H1 (cell line): ENCODE results near the gene NARS2. TPM values are rescaled to one million over a fixed set of nuclear protein-coding genes. Genes with fewer than 3 reads are reported as not detected.

ENCODE experiments used
- CTCF ChIA-PET: fragments of 300-600 bp; sonication (Branson Sonifier 250); formaldehyde crosslinking; loops from one replicate; lab custom pipeline; 2021; ENCODE audit not compliant: partially characterized antibody; lab: Charles Lee
- POLR2A ChIA-PET: fragments of 300-600 bp; sonication (Branson Sonifier 250); formaldehyde crosslinking; loops from one replicate; lab custom pipeline; 2021; ENCODE audit warnings: inconsistent platforms; ENCODE audit not compliant: partially characterized antibody; lab: Charles Lee
- DNase-seq, 2 experiments: peaks; one replicate each; pipeline versions ENCODE4 v3.0.0 to v3.0.0-alpha.2; 2010 to 2022; ENCODE audit warnings: low spot score in 2 of 2, low read depth in 1 of 2, mixed read lengths in 1 of 2
- FAIRE-seq: peaks from 2 replicates; lab custom pipeline; 2011; peaks lifted over from hg19 to GRCh38; lab: Jason Lieb, UNC
- H2AFZ ChIP-seq: 2 replicates; pipeline ENCODE4 v1.8.1; 2012; ENCODE audit warnings: low read length, inconsistent platforms
- H2AK5ac ChIP-seq: 2 replicates; pipeline ENCODE4 v1.6.1; 2013; ENCODE audit warnings: low read depth, low read length
- H2BK120ac ChIP-seq: replicated peaks from 2 replicates; pipeline ENCODE3; 2013; ENCODE audit warnings: low read depth, low read length, inconsistent platforms
- H2BK12ac ChIP-seq: 2 replicates; pipeline ENCODE4 v1.6.1; 2013; ENCODE audit warnings: low read depth, low read length
- H2BK15ac ChIP-seq: 2 replicates; pipeline ENCODE4 v1.6.1; 2013; ENCODE audit warnings: low read length
- H2BK20ac ChIP-seq: 2 replicates; pipeline ENCODE4 v1.6.1; 2013; ENCODE audit warnings: low read length
- H2BK5ac ChIP-seq: 2 replicates; pipeline ENCODE4 v1.6.1; 2013; ENCODE audit warnings: low read depth, low read length
- H3K14ac ChIP-seq: 2 replicates; pipeline ENCODE4 v1.6.1; 2013; ENCODE audit warnings: inconsistent platforms; ENCODE audit not compliant: insufficient read length
- H3K18ac ChIP-seq: 2 replicates; pipeline ENCODE4 v1.6.1; 2013; ENCODE audit warnings: low read length; ENCODE audit errors: extremely low read depth
- H3K23ac ChIP-seq: 2 replicates; pipeline ENCODE4 v1.6.1; 2013; ENCODE audit warnings: inconsistent platforms; ENCODE audit not compliant: insufficient read length
- H3K23me2 ChIP-seq: 2 replicates; pipeline ENCODE4 v1.6.1; 2013; ENCODE audit warnings: low read depth, low read length
- H3K27ac ChIP-seq: 2 replicates; pipeline ENCODE4 v1.6.1; 2011; ENCODE audit warnings: low read depth, low read length, inconsistent platforms
- H3K27me3 ChIP-seq, 4 experiments: replicated peaks in 1 of 4; 1 replicate in 1 of 4; 2 replicates in 3 of 4; pipeline versions ENCODE4 v1.6.1 to v1.8.1; 2011 to 2013; ENCODE audit warnings: low read length in 3 of 4, mild to moderate bottlenecking in 3 of 4, inconsistent platforms in 2 of 4, mixed read lengths in 2 of 4, moderate library complexity in 1 of 4; ENCODE audit not compliant: control insufficient read depth in 3 of 4, insufficient read depth in 3 of 4; ENCODE audit errors: extremely low read depth in 1 of 4
- H3K36me3 ChIP-seq, 4 experiments: 2 replicates each; pipeline versions ENCODE4 v1.6.1 to v1.8.1; 2011 to 2013; ENCODE audit warnings: mild to moderate bottlenecking in 4 of 4, low read length in 3 of 4, moderate library complexity in 2 of 4, control low read depth in 1 of 4, inconsistent platforms in 1 of 4; ENCODE audit not compliant: insufficient read depth in 4 of 4, control insufficient read depth in 2 of 4
- H3K4ac ChIP-seq: replicated peaks from 2 replicates; pipeline ENCODE3; 2013; ENCODE audit warnings: low read length, low read depth, mixed read lengths, inconsistent platforms; ENCODE audit not compliant: insufficient read length
- H3K4me1 ChIP-seq, 4 experiments: replicated peaks in 1 of 4; 1 replicate in 1 of 4; 2 replicates in 3 of 4; pipeline versions ENCODE4 v1.6.1 to v1.8.1; 2011 to 2013; ENCODE audit warnings: low read length in 3 of 4, inconsistent platforms in 2 of 4, mixed read lengths in 1 of 4; ENCODE audit not compliant: insufficient read depth in 4 of 4, control insufficient read depth in 3 of 4
- H3K4me2 ChIP-seq, 2 experiments: 2 replicates each; pipeline versions ENCODE4 v1.6.1 to v1.8.1; 2011 to 2013; ENCODE audit warnings: low read depth in 2 of 2, low read length in 2 of 2, control low read depth in 1 of 2, inconsistent platforms in 1 of 2, mild to moderate bottlenecking in 1 of 2; ENCODE audit not compliant: insufficient read depth in 1 of 2
- H3K4me3 ChIP-seq, 4 experiments: fragments of 200-600, 300-600 bp in 1 of 4; sonication (generic), shearing (Covaris generic), sonication (Bioruptor Twin) in 1 of 4; 2 replicates each; pipeline versions ENCODE4 v1.5.1 to v1.8.1; 2011 to 2016; ENCODE audit warnings: low read length in 4 of 4, low read depth in 3 of 4, control low read depth in 2 of 4, inconsistent platforms in 2 of 4, mild to moderate bottlenecking in 2 of 4, mixed read lengths in 1 of 4, moderate library complexity in 1 of 4; ENCODE audit not compliant: insufficient read depth in 2 of 4; ENCODE audit errors: extremely low read depth in 1 of 4
- H3K56ac ChIP-seq: replicated peaks from 2 replicates; pipeline ENCODE3; 2013; ENCODE audit warnings: low read depth, mild to moderate bottlenecking, mixed read lengths, low read length, inconsistent platforms; ENCODE audit not compliant: insufficient read length
- H3K79me1 ChIP-seq: 2 replicates; pipeline ENCODE4 v1.6.1; 2013; ENCODE audit warnings: low read depth, low read length, control low read depth
- H3K79me2 ChIP-seq, 2 experiments: 2 replicates each; pipeline versions ENCODE4 v1.6.1 to v1.8.1; 2012 to 2013; ENCODE audit warnings: low read length in 2 of 2, mild to moderate bottlenecking in 2 of 2, inconsistent platforms in 1 of 2; ENCODE audit not compliant: insufficient read depth in 2 of 2, control insufficient read depth in 1 of 2
- H3K9ac ChIP-seq, 4 experiments: replicated peaks in 1 of 4; 1 replicate in 1 of 4; 2 replicates in 3 of 4; pipeline versions ENCODE4 v1.6.1 to v1.8.1; 2011 to 2013; ENCODE audit warnings: low read depth in 3 of 4, low read length in 3 of 4, control low read depth in 2 of 4, mild to moderate bottlenecking in 2 of 4, moderate library complexity in 2 of 4, inconsistent platforms in 1 of 4; ENCODE audit errors: extremely low read depth in 1 of 4
- H3K9me3 ChIP-seq, 2 experiments: 2 replicates each; pipeline versions ENCODE4 v1.6.1 to v1.8.1; 2012 to 2013; ENCODE audit warnings: mild to moderate bottlenecking in 2 of 2, moderate library complexity in 2 of 2, control low read depth in 1 of 2, inconsistent platforms in 1 of 2, low read depth in 1 of 2, low read length in 1 of 2, mixed read lengths in 1 of 2; ENCODE audit not compliant: insufficient read depth in 2 of 2
- H4K20me1 ChIP-seq, 2 experiments: replicated peaks in 1 of 2; 2 replicates each; pipeline versions ENCODE3 to v1.8.1; 2011 to 2013; ENCODE audit warnings: inconsistent platforms in 2 of 2, low read length in 2 of 2, mild to moderate bottlenecking in 1 of 2; ENCODE audit not compliant: insufficient read depth in 2 of 2, control insufficient read depth in 1 of 2
- H4K5ac ChIP-seq: 2 replicates; pipeline ENCODE4 v1.6.1; 2013; ENCODE audit warnings: low read length, low read depth, mixed read lengths, inconsistent platforms; ENCODE audit not compliant: insufficient read length
- H4K8ac ChIP-seq: 2 replicates; pipeline ENCODE4 v1.8.0; 2013; ENCODE audit warnings: mild to moderate bottlenecking, moderate library complexity, low read length, inconsistent platforms; ENCODE audit not compliant: insufficient read depth; ENCODE audit errors: extremely low read depth
- H4K91ac ChIP-seq: replicated peaks from 2 replicates; pipeline ENCODE3; 2013; ENCODE audit warnings: low read length, mixed read lengths, inconsistent platforms; ENCODE audit not compliant: insufficient read length
- EP300 ChIP-seq, 2 experiments: IDR thresholded peaks; 1 replicate in 1 of 2; 2 replicates in 1 of 2; pipeline ENCODE4 v1.6.1; 2011 to 2012; ENCODE audit warnings: low read depth in 2 of 2, low read length in 2 of 2, mild to moderate bottlenecking in 2 of 2, borderline replicate concordance in 1 of 2, inconsistent platforms in 1 of 2, moderate library complexity in 1 of 2
- EZH2 ChIP-seq: fragments of 200-600 bp; sonication (generic); IDR thresholded peaks from 2 replicates; pipeline ENCODE4 v1.7.1; 2012; ENCODE audit warnings: low read depth, mild to moderate bottlenecking, moderate library complexity, low read length, inconsistent platforms; ENCODE audit not compliant: severe bottlenecking
- FOSL1 ChIP-seq: IDR thresholded peaks from 2 replicates; pipeline ENCODE4 v1.6.1; 2011; ENCODE audit warnings: mild to moderate bottlenecking, low read depth, low read length, moderate library complexity; ENCODE audit not compliant: insufficient read depth
- GABPA ChIP-seq: IDR thresholded peaks from 2 replicates; pipeline ENCODE4 v1.6.1; 2011; ENCODE audit warnings: mild to moderate bottlenecking, low read length, moderate library complexity, borderline replicate concordance; ENCODE audit not compliant: insufficient read depth
- HDAC2 ChIP-seq, 2 experiments: fragments of 300-600 bp in 1 of 2; sonication (generic) in 1 of 2; IDR thresholded peaks; 2 replicates each; pipeline ENCODE4 v1.6.1; 2011 to 2012; ENCODE audit warnings: low read depth in 2 of 2, low read length in 2 of 2, mild to moderate bottlenecking in 2 of 2, moderate library complexity in 2 of 2, borderline replicate concordance in 1 of 2, inconsistent platforms in 1 of 2
- HDAC6 ChIP-seq: IDR thresholded peaks from one replicate; pipeline ENCODE4 v1.7.1; 2012; ENCODE audit warnings: low read depth, mild to moderate bottlenecking, inconsistent platforms, low read length, moderate library complexity
- KDM4A ChIP-seq: IDR thresholded peaks from one replicate; pipeline ENCODE4 v1.7.1; 2012; ENCODE audit warnings: low read depth, mild to moderate bottlenecking, moderate library complexity, low read length, inconsistent platforms; ENCODE audit not compliant: severe bottlenecking
- TBP ChIP-seq: IDR thresholded peaks from 2 replicates; pipeline ENCODE4 v1.6.1; 2011; ENCODE audit warnings: low read depth, low read length, improper control_type of control experiment
- WGBS, 2 experiments: shearing (Covaris generic) in 1 of 2; methylation state at CpG; one replicate each; pipeline versions ENCODE4 v1.1.6 to v1.1.7; 2013 to 2015; ENCODE audit warnings: low lambda C conversion rate in 2 of 2, mixed read lengths in 2 of 2, inconsistent platforms in 1 of 2, low coverage in 1 of 2, missing lambda C conversion rate in 1 of 2; ENCODE audit not compliant: insufficient replicate concordance in 2 of 2, insufficient coverage in 1 of 2, insufficient read length in 1 of 2; ENCODE audit errors: extremely low coverage in 1 of 2, missing lambda C conversion rate in 1 of 2; 5-methylcytosine and 5-hydroxymethylcytosine counted together
- polyA plus RNA-seq, 7 experiments: library from polyadenylated mRNA; depleted of rRNA in 3 of 7; stranded (reverse) in 5 of 7; unstranded in 2 of 7; fragments of >200 nt in 5 of 7; fragments of 200-250 nt in 2 of 7; gene quantifications; 1 replicate in 5 of 7; 2 replicates in 1 of 7; 4 replicates in 1 of 7; pipeline versions ENCODE4 v1.2.1 to v1.2.3, GENCODE V29; 2011 to 2013; ENCODE audit warnings: missing spikeins in 2 of 7, mixed read lengths in 2 of 7
- total RNA-seq: library from RNA; stranded (reverse); fragmentation: NEBNext Ultra II Directional; extraction: Animal tissue kit (Norgen Biotek cat#: 25700); gene quantifications from 2 replicates; pipeline ENCODE4 v1.2.1, GENCODE V29; 2021
- TF ChIP-seq, protein P1 (sequence below): IDR thresholded peaks from 2 replicates; pipeline ENCODE4 v1.6.1; 2012; ENCODE audit warnings: inconsistent platforms
- TF ChIP-seq, protein P2 (sequence below): IDR thresholded peaks from 2 replicates; pipeline ENCODE4 v1.6.1; 2012; ENCODE audit warnings: low read length, inconsistent platforms

Gene NARS2
- total and polyA plus RNA-seq, 2 of the 8 experiments (the other 6 are each of a cell fraction or from before 2014, with no cell fraction given), result 26.2 to 51.6 TPM

DNA sequence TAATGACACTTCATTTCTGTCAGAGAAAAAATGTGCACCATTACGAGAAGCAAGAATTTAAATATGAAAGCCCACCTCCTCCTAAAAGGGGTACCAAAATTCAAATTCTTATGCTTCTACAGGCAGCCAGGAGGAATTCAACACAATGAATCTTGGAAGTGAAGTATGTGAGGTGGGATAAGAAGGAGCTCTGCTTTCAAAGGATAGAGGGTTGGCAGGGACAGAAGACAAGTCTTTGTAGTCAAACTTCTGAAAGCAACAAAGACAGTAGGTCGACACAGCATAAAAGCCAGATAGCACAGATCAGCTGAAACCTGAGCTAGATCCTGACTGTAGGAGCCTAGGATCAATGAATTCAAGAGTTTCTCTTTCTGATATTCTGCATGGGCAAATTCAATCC lies 17.4 kb downstream of the NARS2 start:
- peaks cover 5% of the 10 kb centered on the region; the same call in 1 of the 2 replicates for H3K23me2 ChIP-seq
- peaks cover 0 to 33% of the 10 kb centered on the region in 2 experiments; a peak in 2 of 4 replicates for H3K79me2 ChIP-seq
- H4K91ac ChIP-seq, result no peak overlapping the region
- H2AFZ ChIP-seq, result no peak overlapping the region
- H3K27me3 ChIP-seq, result no peaks in the 10 kb centered on the region
- WGBS, 2 experiments, result 76% methylated on average over 2 of the region's 2 CpGs; no CpG with 5 or more reads in 1 of the 2 experiments
- H2BK15ac ChIP-seq, result no peak overlapping the region
- H3K27ac ChIP-seq, result no peak overlapping the region
- no peaks in the 10 kb centered on the region; a peak in 1 of 4 replicates for H3K9me3 ChIP-seq
- no peak for FAIRE-seq
- no peak for DNase-seq
- no peak overlapping the region for H4K8ac ChIP-seq
- no peak overlapping the region for H3K4me3 ChIP-seq
- no peak overlapping the region for H2AK5ac ChIP-seq
- peaks cover 0 to 30% (median 3%) of the 10 kb centered on the region in 4 experiments; a peak in 5 of 8 replicates for H3K36me3 ChIP-seq
- H3K4ac ChIP-seq, result no peak overlapping the region
- no peak overlapping the region for H3K18ac ChIP-seq
- no peak overlapping the region for H2BK120ac ChIP-seq
- H2BK20ac ChIP-seq, result no peak overlapping the region
- peaks cover 3 to 4% of the 10 kb centered on the region in 2 experiments for H4K20me1 ChIP-seq
- peak overlapping the region in 1 of 2 experiments; percentile 15; a peak in 1 of 4 replicates for H3K4me2 ChIP-seq
- H4K5ac ChIP-seq, result no peak overlapping the region
- H3K9ac ChIP-seq, result no peak overlapping the region
- H2BK5ac ChIP-seq, result no peak overlapping the region
- no peak overlapping the region for H3K56ac ChIP-seq
- H3K14ac ChIP-seq, result no peak overlapping the region
- H3K23ac ChIP-seq, result no peak overlapping the region
- ChIA-PET CTCF (interaction anchor here (1.2 kb wide), 2 partner anchors 13 to 158 kb away, joined by 3 read pairs; no protein-coding TSS in a partner anchor), POLR2A (no interaction called here)
- H3K79me1 ChIP-seq, result peaks cover 6% of the 10 kb centered on the region
- peaks cover 2 to 9% (median 5%) of the 10 kb centered on the region in 4 experiments; a peak in 5 of 7 replicates for H3K4me1 ChIP-seq
- no peak overlapping the region for H2BK12ac ChIP-seq
- no peak for TF ChIP-seq EZH2
- TF ChIP-seq HDAC2 (IDR thresholded peaks at IDR 0.05; ENCODE audit: borderline replicate concordance in 1 of 2, low read depth in 2 of 2, low read length in 2 of 2), result no peak
- no peak for TF ChIP-seq GABPA
- no peak for TF ChIP-seq HDAC6
- no peak for TF ChIP-seq KDM4A
- no peak for TF ChIP-seq TBP
- TF ChIP-seq, protein P1, sequence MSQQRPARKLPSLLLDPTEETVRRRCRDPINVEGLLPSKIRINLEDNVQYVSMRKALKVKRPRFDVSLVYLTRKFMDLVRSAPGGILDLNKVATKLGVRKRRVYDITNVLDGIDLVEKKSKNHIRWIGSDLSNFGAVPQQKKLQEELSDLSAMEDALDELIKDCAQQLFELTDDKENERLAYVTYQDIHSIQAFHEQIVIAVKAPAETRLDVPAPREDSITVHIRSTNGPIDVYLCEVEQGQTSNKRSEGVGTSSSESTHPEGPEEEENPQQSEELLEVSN, result no peak
- TF ChIP-seq EP300 (IDR thresholded peaks at IDR 0.05; ENCODE audit: borderline replicate concordance in 1 of 2, low read depth in 2 of 2, low read length in 2 of 2), result no peak
- TF ChIP-seq, protein P2, sequence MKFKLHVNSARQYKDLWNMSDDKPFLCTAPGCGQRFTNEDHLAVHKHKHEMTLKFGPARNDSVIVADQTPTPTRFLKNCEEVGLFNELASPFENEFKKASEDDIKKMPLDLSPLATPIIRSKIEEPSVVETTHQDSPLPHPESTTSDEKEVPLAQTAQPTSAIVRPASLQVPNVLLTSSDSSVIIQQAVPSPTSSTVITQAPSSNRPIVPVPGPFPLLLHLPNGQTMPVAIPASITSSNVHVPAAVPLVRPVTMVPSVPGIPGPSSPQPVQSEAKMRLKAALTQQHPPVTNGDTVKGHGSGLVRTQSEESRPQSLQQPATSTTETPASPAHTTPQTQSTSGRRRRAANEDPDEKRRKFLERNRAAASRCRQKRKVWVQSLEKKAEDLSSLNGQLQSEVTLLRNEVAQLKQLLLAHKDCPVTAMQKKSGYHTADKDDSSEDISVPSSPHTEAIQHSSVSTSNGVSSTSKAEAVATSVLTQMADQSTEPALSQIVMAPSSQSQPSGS, result no peak
- TF ChIP-seq FOSL1, result no peak
